ENCODE measurements around the gene TP53RK. TPM values are rescaled to one million over a fixed set of nuclear protein-coding genes. Genes with fewer than 3 reads are reported as not detected.

TP53RK gene
- total and polyA plus RNA-seq, 3 experiments from 2014 or later = 14.1 to 17.4 (median 16.6) TPM

DNA sequence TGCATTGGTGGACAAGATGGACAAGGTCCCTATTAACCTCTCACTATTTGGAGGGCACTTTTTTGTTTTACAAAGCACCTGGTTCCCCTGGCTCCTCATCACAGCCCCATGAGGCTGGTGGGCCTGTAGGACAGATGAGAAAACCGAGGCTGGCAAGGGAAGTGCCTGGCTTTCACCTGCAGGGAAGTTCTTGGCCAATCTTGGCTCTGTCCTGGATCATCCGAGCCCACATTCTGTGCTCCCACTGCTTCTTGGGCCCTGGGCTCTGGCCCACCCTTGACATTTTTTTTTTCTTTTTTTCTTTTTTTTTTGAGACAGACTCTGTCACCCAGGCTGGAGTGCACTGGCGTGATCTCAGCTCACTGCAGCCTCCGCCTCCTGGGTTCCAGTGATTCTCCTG lies 52.7 kb downstream of the TP53RK start:
- ChIA-PET POLR2A (no interaction called here), CTCF (no interaction called here)
- H3K4me3 ChIP-seq (ENCODE audit: low read length) = no peak overlapping the region
- no peak for DNase-seq
- H3K36me3 ChIP-seq (ENCODE audit: insufficient read depth, low read length) = no peaks in the 10 kb centered on the region
- Mint-ChIP-seq H3K27ac (no peak overlapping the region), H3K4me3 (no peak overlapping the region), H3K36me3 (no peaks in the 10 kb centered on the region), H3K9me3 (no peaks in the 10 kb centered on the region), H3K27me3 (peaks cover 15 to 60% of the 10 kb centered on the region in 2 donors), H3K4me1 (no peaks in the 10 kb centered on the region)
- H3K27ac ChIP-seq (ENCODE audit: low read depth, low read length) = no peak overlapping the region
- no peaks in the 10 kb centered on the region for H3K4me1 ChIP-seq (ENCODE audit: insufficient read depth, low read length)
- no peaks in the 10 kb centered on the region for H3K27me3 ChIP-seq (ENCODE audit: insufficient read depth, low read length, poor library complexity, severe bottlenecking)
- H3K9me3 ChIP-seq (ENCODE audit: low read length) = no peaks in the 10 kb centered on the region

DNA sequence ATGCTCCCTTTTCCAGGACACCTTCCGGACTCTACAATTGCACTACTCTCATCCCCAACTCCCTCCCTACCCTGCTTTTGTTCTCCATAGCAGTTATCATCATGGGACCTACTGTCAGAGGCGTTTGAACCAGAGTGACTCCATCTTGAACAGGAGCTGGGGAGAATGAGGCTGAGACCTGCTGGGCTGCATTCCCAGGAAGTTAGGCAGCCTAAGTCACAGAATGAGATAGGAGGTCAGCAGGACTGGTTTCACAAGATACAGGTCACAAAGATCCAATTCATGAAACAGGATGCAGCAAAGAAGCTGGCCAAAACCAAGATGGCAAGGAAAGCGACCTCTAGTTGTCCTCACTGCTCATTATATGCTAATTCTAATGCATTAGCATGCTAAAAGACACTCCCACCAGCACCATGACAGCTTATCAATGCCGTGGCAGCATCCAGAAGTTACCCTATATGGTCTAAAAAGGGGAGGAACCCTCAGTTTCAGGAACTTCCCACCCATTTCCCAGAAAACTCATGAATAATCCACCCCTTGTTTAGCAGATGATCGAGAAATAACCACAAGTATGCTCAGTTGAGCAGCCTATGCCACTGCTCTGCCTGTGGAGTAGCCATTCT lies 53.6 kb downstream of the TP53RK start:
- ChIA-PET CTCF (no interaction called here), POLR2A (no interaction called here)
- Mint-ChIP-seq H3K9me3 (no peaks in the 10 kb centered on the region), H3K36me3 (no peaks in the 10 kb centered on the region), H3K27me3 (peaks cover 15 to 54% of the 10 kb centered on the region in 2 donors), H3K4me3 (peak overlapping the region in 1 of 7 donors; percentile 8), H3K27ac (peak overlapping the region in 1 of 8 donors; percentile 36), H3K4me1 (no peaks in the 10 kb centered on the region)
- Histone ChIP-seq H3K27me3 (ENCODE audit: insufficient read depth, low read length, poor library complexity, severe bottlenecking) (no peaks in the 10 kb centered on the region), H3K36me3 (ENCODE audit: insufficient read depth, low read length) (no peaks in the 10 kb centered on the region), H3K4me1 (ENCODE audit: insufficient read depth, low read length) (no peaks in the 10 kb centered on the region), H3K9me3 (ENCODE audit: low read length) (no peaks in the 10 kb centered on the region), H3K4me3 (ENCODE audit: low read length) (no peak overlapping the region), H3K27ac (ENCODE audit: low read depth, low read length) (no peak overlapping the region)
- DNase-seq = no peak

DNA sequence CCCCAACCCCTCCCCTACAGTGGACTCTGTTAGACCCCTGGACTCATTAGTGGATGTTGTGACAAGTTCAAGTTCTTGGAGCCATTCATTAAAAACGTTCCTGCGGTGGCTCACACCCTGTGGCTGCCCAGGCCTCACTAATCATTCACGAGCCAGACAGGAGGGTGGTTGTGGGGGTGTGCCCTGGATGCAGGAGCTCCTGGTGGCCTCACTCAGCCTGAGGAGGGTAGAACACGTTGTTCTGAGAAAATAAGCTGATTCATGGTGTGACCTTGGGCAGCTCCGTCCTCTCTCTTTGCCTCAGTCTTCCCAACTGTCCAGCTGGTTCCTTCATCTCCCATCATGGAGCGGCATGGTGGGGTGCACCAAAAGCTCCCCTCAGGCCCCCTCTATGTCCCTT lies 54.7 kb downstream of the TP53RK start:
- H3K9me3 Mint-ChIP-seq = peaks cover 3 to 7% (median 3%) of the 10 kb centered on the region in 5 donors
- peaks cover 12 to 53% of the 10 kb centered on the region in 2 donors for H3K27me3 Mint-ChIP-seq
- no peak overlapping the region for H3K4me3 ChIP-seq (ENCODE audit: low read length)
- H3K27ac Mint-ChIP-seq = no peak overlapping the region
- ChIA-PET POLR2A (no interaction called here), CTCF (no interaction called here)
- H3K4me1 Mint-ChIP-seq = no peaks in the 10 kb centered on the region
- H3K36me3 Mint-ChIP-seq = peaks cover 0 to 3% (median 2%) of the 10 kb centered on the region in 3 donors
- H3K4me1 ChIP-seq (ENCODE audit: insufficient read depth, low read length) = no peaks in the 10 kb centered on the region
- no peak overlapping the region for H3K4me3 Mint-ChIP-seq
- H3K27me3 ChIP-seq (ENCODE audit: insufficient read depth, low read length, poor library complexity, severe bottlenecking) = no peaks in the 10 kb centered on the region
- no peak overlapping the region for H3K27ac ChIP-seq (ENCODE audit: low read depth, low read length)
- DNase-seq = no peak
- no peaks in the 10 kb centered on the region for H3K9me3 ChIP-seq (ENCODE audit: low read length)
- H3K36me3 ChIP-seq (ENCODE audit: insufficient read depth, low read length) = no peaks in the 10 kb centered on the region

Other genes with a start within 250 kb of the TP53RK start
- gene ZNF334, start 175.9 kb downstream of the TP53RK start, total RNA-seq = 1 to 10 TPM; 1.3 to 1.4 TPM
- not detected for gene ZNF334, start 175.9 kb downstream of the TP53RK start, polyA plus RNA-seq
- gene OCSTAMP, start 138.8 kb downstream of the TP53RK start, total RNA-seq = not detected
- not detected for gene OCSTAMP, start 138.8 kb downstream of the TP53RK start, polyA plus RNA-seq
- gene SLC13A3, start 38.0 kb downstream of the TP53RK start, total RNA-seq = under 1 TPM in 1 of 2 experiments, not detected in 1; 0.11 TPM
- not detected for gene SLC13A3, start 38.0 kb downstream of the TP53RK start, polyA plus RNA-seq
- not detected for gene SLC2A10, start 20.2 kb upstream of the TP53RK start, total RNA-seq
- 0.05 TPM for gene SLC2A10, start 20.2 kb upstream of the TP53RK start, polyA plus RNA-seq
- gene EYA2, start 205.4 kb upstream of the TP53RK start, total RNA-seq = not detected
- not detected for gene EYA2, start 205.4 kb upstream of the TP53RK start, polyA plus RNA-seq